ENCODE results near the gene PTER.

GRCh38 chr10:16436758-16437539 lies at the start of gene PTER:
- peak in 2 of 3 donors; percentile 13 to 78 for TF ChIP-seq POLR2AphosphoS5 (IDR thresholded peaks at IDR 0.05)
- TF ChIP-seq, protein P1, sequence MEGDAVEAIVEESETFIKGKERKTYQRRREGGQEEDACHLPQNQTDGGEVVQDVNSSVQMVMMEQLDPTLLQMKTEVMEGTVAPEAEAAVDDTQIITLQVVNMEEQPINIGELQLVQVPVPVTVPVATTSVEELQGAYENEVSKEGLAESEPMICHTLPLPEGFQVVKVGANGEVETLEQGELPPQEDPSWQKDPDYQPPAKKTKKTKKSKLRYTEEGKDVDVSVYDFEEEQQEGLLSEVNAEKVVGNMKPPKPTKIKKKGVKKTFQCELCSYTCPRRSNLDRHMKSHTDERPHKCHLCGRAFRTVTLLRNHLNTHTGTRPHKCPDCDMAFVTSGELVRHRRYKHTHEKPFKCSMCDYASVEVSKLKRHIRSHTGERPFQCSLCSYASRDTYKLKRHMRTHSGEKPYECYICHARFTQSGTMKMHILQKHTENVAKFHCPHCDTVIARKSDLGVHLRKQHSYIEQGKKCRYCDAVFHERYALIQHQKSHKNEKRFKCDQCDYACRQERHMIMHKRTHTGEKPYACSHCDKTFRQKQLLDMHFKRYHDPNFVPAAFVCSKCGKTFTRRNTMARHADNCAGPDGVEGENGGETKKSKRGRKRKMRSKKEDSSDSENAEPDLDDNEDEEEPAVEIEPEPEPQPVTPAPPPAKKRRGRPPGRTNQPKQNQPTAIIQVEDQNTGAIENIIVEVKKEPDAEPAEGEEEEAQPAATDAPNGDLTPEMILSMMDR (IDR thresholded peaks at IDR 0.05) = no peak
